SIG-M5 (cell line): ENCODE results near the gene TRPC4AP.
"Not testable (repeated sequence)": the region's sequence is repeated elsewhere in the genome, so short reads cannot be mapped to it uniquely, and the experiment has no call there.

ENCODE experiments used
- DNase-seq: peaks from one replicate; lab custom pipeline; 2025; lab: John Stamatoyannopoulos, UW

The TRPC4AP gene

DNA sequence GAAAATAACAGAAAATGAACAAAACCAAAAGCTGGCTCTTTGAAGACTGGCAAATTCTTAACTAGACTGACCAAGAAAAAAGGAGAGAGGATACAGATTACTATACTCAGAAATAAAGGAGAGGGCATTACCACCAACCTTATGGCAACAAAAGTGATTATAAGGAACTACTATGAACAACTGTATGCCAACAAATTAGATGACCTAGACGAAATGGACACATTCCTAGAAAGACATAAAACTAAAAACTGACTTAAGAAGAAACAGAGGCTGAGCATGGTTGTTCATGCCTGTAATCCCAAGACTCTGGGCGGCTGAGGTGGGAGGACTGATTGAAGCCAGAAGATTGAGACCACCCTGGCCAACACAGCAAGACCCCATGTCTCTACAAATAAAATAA lies 33.5 kb downstream of the TRPC4AP start:
- no peak for DNase-seq

GRCh38 chr20:35055445-35056276 lies 36.9 kb downstream of the TRPC4AP start:
- no peak for DNase-seq

DNA sequence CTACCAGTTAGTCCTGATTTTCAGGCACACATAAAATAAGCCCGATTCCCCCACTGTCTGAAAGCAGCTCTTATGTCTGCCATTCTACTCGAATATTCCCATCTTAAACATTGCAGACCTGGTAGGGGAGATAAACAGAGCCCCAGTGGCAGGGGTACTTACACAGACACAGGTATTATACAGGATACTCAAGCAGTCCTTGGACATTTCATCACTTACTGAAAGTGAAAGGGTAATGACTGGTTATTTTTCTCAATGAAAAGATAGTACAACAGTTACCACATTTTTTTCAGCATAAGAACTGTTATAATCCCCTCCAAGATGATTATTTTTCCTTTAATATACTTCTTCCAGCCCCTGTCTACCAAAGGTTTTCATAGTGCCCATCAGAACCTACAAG lies 37.8 kb downstream of the TRPC4AP start:
- no peak for DNase-seq

GRCh38 chr20:35052616-35053015 lies 40.0 kb downstream of the TRPC4AP start:
- not testable (repeated sequence) for DNase-seq

DNA sequence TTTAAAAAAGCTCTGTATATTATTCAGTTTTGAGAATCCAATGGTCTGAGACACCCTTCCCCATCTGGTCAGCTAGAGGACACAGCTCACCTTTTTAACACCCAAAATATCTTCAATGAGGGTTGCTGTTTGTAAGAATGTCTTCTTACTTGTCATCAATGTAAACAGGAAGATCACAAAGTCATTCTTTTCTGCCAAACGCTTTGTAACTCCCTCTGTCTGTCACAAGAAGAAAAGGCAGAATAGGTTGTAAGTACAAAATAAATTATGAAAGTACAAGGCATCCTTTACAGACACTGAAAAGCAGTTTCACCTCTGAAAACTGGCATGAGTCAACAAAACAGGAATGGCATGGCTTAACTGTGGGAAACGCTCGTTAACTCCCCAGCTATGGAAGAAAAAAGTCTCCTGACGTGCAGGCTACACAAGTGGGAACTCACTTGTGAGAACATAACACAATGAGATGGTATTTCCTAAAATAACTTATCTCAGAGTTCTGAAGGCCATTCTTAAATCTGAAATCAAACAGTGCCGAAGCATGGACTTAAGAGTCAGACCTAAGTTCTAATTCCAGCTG lies 42.7 kb downstream of the TRPC4AP start:
- no peak for DNase-seq

DNA sequence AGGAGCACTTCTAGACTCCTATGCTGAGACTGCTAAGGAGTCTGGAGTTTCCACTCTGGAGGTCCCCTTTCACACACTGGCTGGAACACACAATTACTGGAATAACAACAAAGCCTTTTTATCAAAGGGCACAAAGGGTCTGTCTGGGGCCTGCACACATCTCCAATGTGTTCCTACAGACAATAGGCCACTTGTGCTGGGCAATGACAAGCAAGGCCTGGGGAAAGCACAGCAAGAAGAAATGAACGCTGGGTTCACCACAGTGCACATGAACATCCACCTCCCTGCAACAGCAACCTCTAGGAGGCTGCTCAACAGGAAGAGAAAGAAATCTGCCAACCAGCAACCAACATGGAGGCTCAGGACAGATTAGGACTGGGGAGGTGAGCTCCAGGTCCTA lies 43.9 kb downstream of the TRPC4AP start:
- DNase-seq, result no peak

DNA sequence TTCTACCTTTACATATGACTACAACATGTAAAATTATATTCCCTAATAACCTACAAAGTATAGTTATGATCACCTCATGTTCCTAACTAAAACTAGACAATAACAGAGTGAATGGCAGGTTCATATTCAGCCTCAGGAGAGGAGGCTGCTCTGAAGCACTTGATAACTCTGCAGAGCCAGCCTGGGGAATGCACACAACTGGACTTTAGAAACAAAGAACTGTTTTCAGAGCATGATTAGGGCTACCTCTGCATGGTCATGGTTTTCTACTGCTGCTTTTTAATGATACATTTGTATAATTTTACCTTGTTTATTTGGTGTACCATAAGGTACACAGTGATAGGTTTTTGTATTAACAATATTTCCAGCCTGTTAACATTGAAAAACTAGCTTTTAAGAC lies 50.3 kb downstream of the TRPC4AP start:
- no peak for DNase-seq

- DNase-seq, result no peak
Observed at GRCh38 chr20:35040646-35041045, 52.0 kb downstream of the TRPC4AP start.

DNA sequence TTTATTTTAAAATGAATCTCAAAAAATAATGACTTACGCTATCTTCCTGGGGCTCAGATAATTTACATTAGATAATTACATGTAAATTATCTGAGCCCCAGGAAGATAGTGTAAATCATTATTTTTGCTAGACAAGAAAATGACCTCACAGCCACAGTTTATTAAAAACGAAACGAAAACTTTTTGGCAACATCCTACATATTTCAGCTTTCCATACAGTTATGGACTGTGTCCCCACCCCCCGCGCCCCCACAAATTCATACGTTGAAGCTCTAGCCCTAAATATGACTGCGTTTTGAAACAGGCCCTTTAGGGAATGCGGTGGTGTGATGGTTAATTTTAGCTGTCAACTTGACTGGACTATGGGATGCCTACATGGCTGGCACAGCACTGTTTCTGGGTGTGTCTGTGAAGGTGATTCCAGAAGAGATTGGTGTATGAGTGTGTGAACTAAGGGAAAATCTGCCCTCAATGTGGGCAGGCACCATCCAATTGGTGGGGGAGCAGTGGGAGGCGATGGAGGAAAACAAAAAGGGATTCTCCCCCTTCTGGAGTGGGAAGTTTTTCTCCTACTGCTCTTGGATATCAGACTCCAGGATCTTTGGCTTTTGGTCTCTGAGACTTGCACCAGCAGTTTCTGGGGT lies 52.6 kb downstream of the TRPC4AP start:
- DNase-seq, result no peak

DNA sequence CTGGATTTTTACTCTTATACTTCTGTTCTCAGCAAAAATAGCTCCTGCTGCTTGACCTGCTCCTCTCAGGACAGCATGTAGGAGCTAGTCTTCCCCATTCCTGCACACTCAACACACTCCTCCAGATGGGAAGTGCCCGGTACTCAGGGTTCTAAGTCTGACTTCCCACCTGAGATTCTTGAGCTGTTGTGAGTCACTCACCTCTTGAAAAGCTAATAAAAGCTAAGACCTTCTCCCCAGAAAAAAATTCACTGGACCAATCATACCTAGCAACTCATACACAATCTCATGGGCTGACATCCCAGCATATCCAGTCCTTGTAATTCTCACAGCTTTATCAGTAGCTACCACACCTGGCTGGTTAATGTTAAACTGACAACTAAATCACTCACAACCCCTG lies 53.5 kb downstream of the TRPC4AP start:
- DNase-seq, result no peak

DNA sequence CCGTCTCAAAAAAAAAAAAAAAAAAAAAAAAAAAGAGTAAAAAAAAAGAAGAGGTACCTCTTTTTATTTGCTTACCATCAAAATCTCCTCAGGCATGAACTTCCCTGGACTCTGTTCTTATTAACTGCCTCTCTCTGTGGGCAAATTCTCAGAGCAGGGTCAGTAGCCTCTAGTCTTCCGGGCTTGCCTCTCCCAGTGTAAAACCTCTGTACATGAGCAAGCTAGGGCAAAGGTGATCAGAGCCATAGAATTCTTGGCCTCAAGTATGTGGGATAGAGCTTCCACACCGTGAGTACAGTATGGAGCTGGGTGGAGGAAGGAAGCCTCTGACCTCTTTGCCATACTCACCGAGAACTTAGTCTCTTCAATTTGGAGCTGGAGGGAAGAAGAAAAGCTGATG lies 58.5 kb downstream of the TRPC4AP start:
- no peak for DNase-seq

GRCh38 chr20:35030136-35030535 lies 62.5 kb downstream of the TRPC4AP start:
- no peak for DNase-seq

- no peak for DNase-seq
Observed at GRCh38 chr20:35027301-35027700, 65.3 kb downstream of the TRPC4AP start.

- no peak for DNase-seq
Observed at GRCh38 chr20:35025116-35025515, 67.5 kb downstream of the TRPC4AP start.

DNA sequence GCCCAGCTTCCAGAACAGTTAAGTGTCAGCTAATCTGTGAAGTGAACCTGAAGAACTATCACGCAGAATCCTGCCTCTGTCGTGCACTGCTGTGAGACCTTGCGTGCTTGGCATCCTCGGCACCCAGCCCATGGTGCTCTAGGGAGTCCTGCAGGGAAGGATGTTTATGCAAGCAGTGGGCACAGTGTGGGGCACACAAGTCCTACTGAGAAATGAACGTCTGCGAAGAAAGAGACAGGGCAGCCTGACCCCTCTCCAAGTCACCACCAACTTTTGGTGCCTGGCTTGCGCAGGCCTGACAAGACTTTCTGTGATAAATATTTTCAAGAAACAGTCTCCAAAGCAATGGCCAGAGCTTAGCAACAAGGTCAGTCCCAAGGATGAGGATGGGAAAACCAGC lies 69.0 kb downstream of the TRPC4AP start:
- no peak for DNase-seq

- no peak for DNase-seq
Observed at GRCh38 chr20:35021831-35022230, 70.8 kb downstream of the TRPC4AP start.

- DNase-seq, result no peak
Observed at GRCh38 chr20:35021063-35021462, 71.5 kb downstream of the TRPC4AP start.

GRCh38 chr20:35020108-35020928 lies 72.3 kb downstream of the TRPC4AP start:
- no peak for DNase-seq

- DNase-seq, result no peak
Observed at GRCh38 chr20:35018590-35019371, 73.8 kb downstream of the TRPC4AP start.

GRCh38 chr20:35017099-35017835 lies 75.3 kb downstream of the TRPC4AP start:
- no peak for DNase-seq

GRCh38 chr20:35015863-35016193 lies 76.8 kb downstream of the TRPC4AP start:
- DNase-seq, result no peak
